GM18861 (cell line): ENCODE measurements around the gene MOGAT3.
A peak's percentile ranks its signal among the peaks of the same experiment; 100 is the strongest.

Source experiments
- ATAC-seq: cut with Tn5 transposase; IDR thresholded peaks from one replicate; pipeline ENCODE4 v1.9.1; 2021; ENCODE audit not compliant: unreplicated experiment

Gene MOGAT3

GRCh38 chr7:101200862-101201599, at the start of gene MOGAT3:
Gene MOGAT3, minus strand, starts transcription at chr7:101201036. Its CDS starts 182 bp downstream, at chr7:101200854.
- ATAC-seq = no peak

- ATAC-seq = no peak
Observed at GRCh38 chr7:101250324-101250723, 49.5 kb upstream of the MOGAT3 start.

GRCh38 chr7:101248276-101248675, 47.4 kb upstream of the MOGAT3 start:
- no peak for ATAC-seq

GRCh38 chr7:101245147-101245668, 44.4 kb upstream of the MOGAT3 start:
- ATAC-seq = no peak

- ATAC-seq = peak; percentile 83
Observed at GRCh38 chr7:101244375-101245146, 43.7 kb upstream of the MOGAT3 start, which contains the start of gene FIS1. Gene FIS1, minus strand, starts transcription at chr7:101245081. Its CDS starts 77 bp downstream, at chr7:101245004.

GRCh38 chr7:101243646-101244374, 43.0 kb upstream of the MOGAT3 start:
- no peak for ATAC-seq

GRCh38 chr7:101241443-101242349, 40.9 kb upstream of the MOGAT3 start:
- no peak for ATAC-seq

GRCh38 chr7:101241015-101241363, 40.2 kb upstream of the MOGAT3 start:
- ATAC-seq = no peak

- ATAC-seq = no peak
Observed at GRCh38 chr7:101240226-101241014, 39.6 kb upstream of the MOGAT3 start.

- no peak for ATAC-seq
Observed at GRCh38 chr7:101239951-101240220, 39.0 kb upstream of the MOGAT3 start.

GRCh38 chr7:101239191-101239950, 38.5 kb upstream of the MOGAT3 start:
- ATAC-seq = no peak

- ATAC-seq = no peak
Observed at GRCh38 chr7:101238226-101239182, 37.7 kb upstream of the MOGAT3 start.

- no peak for ATAC-seq
Observed at GRCh38 chr7:101237206-101238067, 36.6 kb upstream of the MOGAT3 start, which contains the start of gene CLDN15. Gene CLDN15, minus strand, starts transcription at chr7:101237802. Its CDS starts 221 bp downstream, at chr7:101237581.

- ATAC-seq = no peak
Observed at GRCh38 chr7:101236292-101236835, 35.5 kb upstream of the MOGAT3 start.

- ATAC-seq = no peak
Observed at GRCh38 chr7:101235522-101235921, 34.7 kb upstream of the MOGAT3 start.

GRCh38 chr7:101235050-101235449, 34.2 kb upstream of the MOGAT3 start:
- ATAC-seq = no peak

- no peak for ATAC-seq
Observed at GRCh38 chr7:101234636-101235035, 33.8 kb upstream of the MOGAT3 start.
